ENCODE results near the gene COQ8B. TPM values are rescaled to one million over a fixed set of nuclear protein-coding genes. Genes with fewer than 3 reads are reported as not detected.

Gene COQ8B
- total and polyA plus RNA-seq, 2 donors (not counting 1 experiment from before 2014, with no cell fraction given) = 58.9 to 62.6 TPM

DNA sequence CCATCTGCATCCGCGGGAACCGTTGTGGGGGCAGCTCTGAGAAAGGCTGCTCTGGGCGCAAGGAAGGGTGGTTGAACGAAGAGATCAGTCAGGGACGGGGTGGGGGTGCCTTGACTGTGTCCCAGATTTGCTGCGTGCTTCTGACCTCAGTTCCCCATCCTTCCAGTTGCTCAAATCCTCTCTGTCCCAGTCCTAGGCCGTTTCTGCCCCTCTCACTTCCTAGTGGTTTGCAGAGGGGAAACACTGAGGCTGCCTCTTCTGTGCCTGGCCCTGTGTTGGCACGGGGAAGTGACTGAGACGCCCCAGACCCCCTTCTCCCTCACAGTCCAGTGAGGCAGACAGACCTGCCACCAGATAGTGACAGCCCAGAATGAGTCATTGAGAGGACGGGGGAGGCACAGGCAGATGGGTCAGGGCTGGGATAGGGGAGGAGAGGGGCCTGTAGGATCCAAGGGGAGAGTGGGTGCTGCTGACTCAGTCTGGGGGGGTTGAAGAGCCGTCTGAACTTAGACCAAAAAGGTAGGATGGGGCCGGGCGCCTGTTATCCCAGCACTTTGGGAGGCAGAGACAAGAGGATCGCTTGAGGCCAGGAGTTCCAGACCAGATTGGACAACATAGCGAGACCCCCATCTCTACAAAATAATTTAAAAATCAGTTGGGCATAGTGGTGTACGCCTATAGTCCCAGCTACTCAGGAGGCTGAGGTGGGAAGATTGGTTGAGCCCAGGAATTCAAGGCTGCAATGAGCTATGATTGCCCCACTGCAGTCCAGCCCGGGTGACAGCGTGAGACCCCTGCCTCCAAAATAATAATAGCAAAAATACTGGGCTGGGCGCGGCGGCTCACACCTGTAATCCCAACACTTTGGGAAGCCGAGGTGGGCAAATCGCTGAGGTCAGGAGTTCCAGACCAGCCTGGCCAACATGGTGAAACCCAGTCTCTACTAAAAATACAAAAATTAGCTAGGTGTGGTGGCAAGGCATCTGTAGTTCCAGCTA, 52.7 kb downstream of the COQ8B start:
- no peak for TF ChIP-seq EZH2 (IDR thresholded peaks at IDR 0.05; ENCODE audit: borderline replicate concordance, insufficient read depth, low read depth, low read length, poor library complexity, severe bottlenecking)
- TF ChIP-seq CTCF (IDR thresholded peaks at IDR 0.05) = no peak
- H3K4me2 ChIP-seq (replicated peaks; ENCODE audit: low read depth, low read length, poor library complexity, severe bottlenecking) = peak overlapping the region; percentile 98
- no peaks in the 10 kb centered on the region for H4K20me1 ChIP-seq (ENCODE audit: control insufficient read depth, insufficient read depth, low read length, poor library complexity, severe bottlenecking)
- peaks cover 0 to 2% (median 0%) of the 10 kb centered on the region in 3 donors for H3K9me3 ChIP-seq (ENCODE audit: control extremely low read depth in 1 of 3, control insufficient read depth in 2 of 3, insufficient read depth in 1 of 3, low read length in 2 of 3)
- DNase-seq (no peak), ATAC-seq (ENCODE audit: low read depth) (peak; percentile 7)
- peak overlapping the region; percentile 89 for H3K4me3 Mint-ChIP-seq
- peaks cover under 1% of the 10 kb centered on the region for H3K9me3 Mint-ChIP-seq (ENCODE audit: insufficient read depth)
- CTCF ChIA-PET = interaction anchor here (0.6 to 4.6 kb wide), 32 partner anchors 8 to 644 kb away, joined by 3 to 117 read pairs (median 4); partner anchors contain the start of genes ACTMAP, COQ8B, EGLN2 and ITPKC
- peaks cover 11 to 15% of the 10 kb centered on the region in 2 donors for H3K4me1 ChIP-seq (ENCODE audit: control insufficient read depth in 2 of 2, insufficient read depth in 2 of 2, low read length in 2 of 2)
- H3K9ac ChIP-seq (ENCODE audit: low read length) = peak overlapping the region; percentile 85
- peak overlapping the region; percentile 95 for H2AFZ ChIP-seq (ENCODE audit: insufficient read depth, low read depth, low read length, poor library complexity, severe bottlenecking)
- WGBS (ENCODE audit: insufficient coverage) = 41% methylated on average over 14 of the region's 24 CpGs
- H3K27me3 ChIP-seq (replicated peaks in 1 of 4; ENCODE audit: control extremely low read depth in 1 of 4, control insufficient read depth in 3 of 4, insufficient read depth in 4 of 4, low read length in 3 of 4) = no peaks in the 10 kb centered on the region
- intact Hi-C loops (cut with micrococcal nuclease) = loop anchor here (1.0 kb wide), 6 partner anchors 26 to 155 kb away; partner anchors contain the start of genes ACTMAP, ITPKC, NUMBL and RAB4B
- peak overlapping the region; percentile 94 for H3K27ac Mint-ChIP-seq
- peak overlapping the region; percentile 64 to 80 for H3K27ac ChIP-seq (ENCODE audit: low read length in 2 of 2)
- H3K79me2 ChIP-seq (ENCODE audit: control insufficient read depth, insufficient read depth, low read length) = no peaks in the 10 kb centered on the region
- H3K27me3 Mint-ChIP-seq = no peaks in the 10 kb centered on the region
- H3K4me1 Mint-ChIP-seq = peaks cover 19% of the 10 kb centered on the region
- H3K36me3 ChIP-seq (replicated peaks in 1 of 2; ENCODE audit: control extremely low read depth in 1 of 2, control insufficient read depth in 1 of 2, extremely low read depth in 1 of 2, insufficient read depth in 2 of 2, low read length in 1 of 2) = peaks cover 2 to 3% of the 10 kb centered on the region in 2 experiments
- POLR2A ChIA-PET = interaction anchor here (0.6 to 1.4 kb wide), 14 partner anchors 23 to 1594 kb away, joined by 3 to 21 read pairs (median 5); partner anchors contain the start of genes ACTMAP, COQ8B, EGLN2 and ITPKC
- peak overlapping the region in 4 of 5 experiments; percentile 55 to 78 (median 72) for H3K4me3 ChIP-seq (ENCODE audit: control extremely low read depth in 1 of 5, extremely low read depth in 1 of 5, insufficient read depth in 1 of 5, low read depth in 2 of 5, low read length in 4 of 5)
